H1 (cell line): Measurements from ENCODE around the gene PTPRC. TPM values are rescaled to one million over a fixed set of nuclear protein-coding genes. Genes with fewer than 3 reads are reported as not detected.

ENCODE experiments used
- CTCF ChIA-PET: fragments of 300-600 bp; sonication (Branson Sonifier 250); formaldehyde crosslinking; loops from one replicate; lab custom pipeline; 2021; ENCODE audit not compliant: partially characterized antibody; lab: Charles Lee
- POLR2A ChIA-PET: fragments of 300-600 bp; sonication (Branson Sonifier 250); formaldehyde crosslinking; loops from one replicate; lab custom pipeline; 2021; ENCODE audit warnings: inconsistent platforms; ENCODE audit not compliant: partially characterized antibody; lab: Charles Lee
- DNase-seq, 2 experiments: peaks; one replicate each; pipeline versions ENCODE4 v3.0.0 to v3.0.0-alpha.2; 2010 to 2022; ENCODE audit warnings: low spot score in 2 of 2, low read depth in 1 of 2, mixed read lengths in 1 of 2
- FAIRE-seq: peaks from 2 replicates; lab custom pipeline; 2011; peaks lifted over from hg19 to GRCh38; lab: Jason Lieb, UNC
- H2AFZ ChIP-seq: 2 replicates; pipeline ENCODE4 v1.8.1; 2012; ENCODE audit warnings: low read length, inconsistent platforms
- H2AK5ac ChIP-seq: 2 replicates; pipeline ENCODE4 v1.6.1; 2013; ENCODE audit warnings: low read depth, low read length
- H2BK120ac ChIP-seq: replicated peaks from 2 replicates; pipeline ENCODE3; 2013; ENCODE audit warnings: low read depth, low read length, inconsistent platforms
- H2BK12ac ChIP-seq: 2 replicates; pipeline ENCODE4 v1.6.1; 2013; ENCODE audit warnings: low read depth, low read length
- H2BK15ac ChIP-seq: 2 replicates; pipeline ENCODE4 v1.6.1; 2013; ENCODE audit warnings: low read length
- H2BK20ac ChIP-seq: 2 replicates; pipeline ENCODE4 v1.6.1; 2013; ENCODE audit warnings: low read length
- H2BK5ac ChIP-seq: 2 replicates; pipeline ENCODE4 v1.6.1; 2013; ENCODE audit warnings: low read depth, low read length
- H3K14ac ChIP-seq: 2 replicates; pipeline ENCODE4 v1.6.1; 2013; ENCODE audit warnings: inconsistent platforms; ENCODE audit not compliant: insufficient read length
- H3K18ac ChIP-seq: 2 replicates; pipeline ENCODE4 v1.6.1; 2013; ENCODE audit warnings: low read length; ENCODE audit errors: extremely low read depth
- H3K23ac ChIP-seq: 2 replicates; pipeline ENCODE4 v1.6.1; 2013; ENCODE audit warnings: inconsistent platforms; ENCODE audit not compliant: insufficient read length
- H3K23me2 ChIP-seq: 2 replicates; pipeline ENCODE4 v1.6.1; 2013; ENCODE audit warnings: low read depth, low read length
- H3K27ac ChIP-seq: 2 replicates; pipeline ENCODE4 v1.6.1; 2011; ENCODE audit warnings: low read depth, low read length, inconsistent platforms
- H3K27me3 ChIP-seq, 4 experiments: replicated peaks in 1 of 4; 1 replicate in 1 of 4; 2 replicates in 3 of 4; pipeline versions ENCODE4 v1.6.1 to v1.8.1; 2011 to 2013; ENCODE audit warnings: low read length in 3 of 4, mild to moderate bottlenecking in 3 of 4, inconsistent platforms in 2 of 4, mixed read lengths in 2 of 4, moderate library complexity in 1 of 4; ENCODE audit not compliant: control insufficient read depth in 3 of 4, insufficient read depth in 3 of 4; ENCODE audit errors: extremely low read depth in 1 of 4
- H3K36me3 ChIP-seq, 4 experiments: 2 replicates each; pipeline versions ENCODE4 v1.6.1 to v1.8.1; 2011 to 2013; ENCODE audit warnings: mild to moderate bottlenecking in 4 of 4, low read length in 3 of 4, moderate library complexity in 2 of 4, control low read depth in 1 of 4, inconsistent platforms in 1 of 4; ENCODE audit not compliant: insufficient read depth in 4 of 4, control insufficient read depth in 2 of 4
- H3K4ac ChIP-seq: replicated peaks from 2 replicates; pipeline ENCODE3; 2013; ENCODE audit warnings: low read length, low read depth, mixed read lengths, inconsistent platforms; ENCODE audit not compliant: insufficient read length
- H3K4me1 ChIP-seq, 4 experiments: replicated peaks in 1 of 4; 1 replicate in 1 of 4; 2 replicates in 3 of 4; pipeline versions ENCODE4 v1.6.1 to v1.8.1; 2011 to 2013; ENCODE audit warnings: low read length in 3 of 4, inconsistent platforms in 2 of 4, mixed read lengths in 1 of 4; ENCODE audit not compliant: insufficient read depth in 4 of 4, control insufficient read depth in 3 of 4
- H3K4me2 ChIP-seq, 2 experiments: 2 replicates each; pipeline versions ENCODE4 v1.6.1 to v1.8.1; 2011 to 2013; ENCODE audit warnings: low read depth in 2 of 2, low read length in 2 of 2, control low read depth in 1 of 2, inconsistent platforms in 1 of 2, mild to moderate bottlenecking in 1 of 2; ENCODE audit not compliant: insufficient read depth in 1 of 2
- H3K4me3 ChIP-seq, 4 experiments: fragments of 200-600, 300-600 bp in 1 of 4; sonication (generic), shearing (Covaris generic), sonication (Bioruptor Twin) in 1 of 4; 2 replicates each; pipeline versions ENCODE4 v1.5.1 to v1.8.1; 2011 to 2016; ENCODE audit warnings: low read length in 4 of 4, low read depth in 3 of 4, control low read depth in 2 of 4, inconsistent platforms in 2 of 4, mild to moderate bottlenecking in 2 of 4, mixed read lengths in 1 of 4, moderate library complexity in 1 of 4; ENCODE audit not compliant: insufficient read depth in 2 of 4; ENCODE audit errors: extremely low read depth in 1 of 4
- H3K56ac ChIP-seq: replicated peaks from 2 replicates; pipeline ENCODE3; 2013; ENCODE audit warnings: low read depth, mild to moderate bottlenecking, mixed read lengths, low read length, inconsistent platforms; ENCODE audit not compliant: insufficient read length
- H3K79me1 ChIP-seq: 2 replicates; pipeline ENCODE4 v1.6.1; 2013; ENCODE audit warnings: low read depth, low read length, control low read depth
- H3K79me2 ChIP-seq, 2 experiments: 2 replicates each; pipeline versions ENCODE4 v1.6.1 to v1.8.1; 2012 to 2013; ENCODE audit warnings: low read length in 2 of 2, mild to moderate bottlenecking in 2 of 2, inconsistent platforms in 1 of 2; ENCODE audit not compliant: insufficient read depth in 2 of 2, control insufficient read depth in 1 of 2
- H3K9ac ChIP-seq, 4 experiments: replicated peaks in 1 of 4; 1 replicate in 1 of 4; 2 replicates in 3 of 4; pipeline versions ENCODE4 v1.6.1 to v1.8.1; 2011 to 2013; ENCODE audit warnings: low read depth in 3 of 4, low read length in 3 of 4, control low read depth in 2 of 4, mild to moderate bottlenecking in 2 of 4, moderate library complexity in 2 of 4, inconsistent platforms in 1 of 4; ENCODE audit errors: extremely low read depth in 1 of 4
- H3K9me3 ChIP-seq, 2 experiments: 2 replicates each; pipeline versions ENCODE4 v1.6.1 to v1.8.1; 2012 to 2013; ENCODE audit warnings: mild to moderate bottlenecking in 2 of 2, moderate library complexity in 2 of 2, control low read depth in 1 of 2, inconsistent platforms in 1 of 2, low read depth in 1 of 2, low read length in 1 of 2, mixed read lengths in 1 of 2; ENCODE audit not compliant: insufficient read depth in 2 of 2
- H4K20me1 ChIP-seq, 2 experiments: replicated peaks in 1 of 2; 2 replicates each; pipeline versions ENCODE3 to v1.8.1; 2011 to 2013; ENCODE audit warnings: inconsistent platforms in 2 of 2, low read length in 2 of 2, mild to moderate bottlenecking in 1 of 2; ENCODE audit not compliant: insufficient read depth in 2 of 2, control insufficient read depth in 1 of 2
- H4K5ac ChIP-seq: 2 replicates; pipeline ENCODE4 v1.6.1; 2013; ENCODE audit warnings: low read length, low read depth, mixed read lengths, inconsistent platforms; ENCODE audit not compliant: insufficient read length
- H4K8ac ChIP-seq: 2 replicates; pipeline ENCODE4 v1.8.0; 2013; ENCODE audit warnings: mild to moderate bottlenecking, moderate library complexity, low read length, inconsistent platforms; ENCODE audit not compliant: insufficient read depth; ENCODE audit errors: extremely low read depth
- H4K91ac ChIP-seq: replicated peaks from 2 replicates; pipeline ENCODE3; 2013; ENCODE audit warnings: low read length, mixed read lengths, inconsistent platforms; ENCODE audit not compliant: insufficient read length
- ASH2L ChIP-seq: fragments of 200-600, 300-600 bp; sonication (generic); IDR thresholded peaks from one replicate; pipeline ENCODE4 v1.7.1; 2017; ENCODE audit warnings: low read length
- CTCF ChIP-seq, 3 experiments: IDR thresholded peaks; 1 replicate in 2 of 3; 2 replicates in 1 of 3; pipeline versions ENCODE4 v1.5.1 to v1.6.1; 2011; ENCODE audit warnings: low read length in 3 of 3, mild to moderate bottlenecking in 3 of 3, inconsistent platforms in 2 of 3, low read depth in 1 of 3, moderate library complexity in 1 of 3; ENCODE audit not compliant: insufficient read depth in 1 of 3; ENCODE audit errors: control extremely low read depth in 1 of 3
- RFX5 ChIP-seq: IDR thresholded peaks from 2 replicates; pipeline ENCODE4 v1.6.1; 2011; ENCODE audit warnings: low read depth, low read length, improper control_type of control experiment, borderline replicate concordance
- SAP30 ChIP-seq: fragments of 300-600 bp; sonication (generic); IDR thresholded peaks from 2 replicates; pipeline ENCODE4 v1.7.1; 2012; ENCODE audit warnings: low read length, moderate library complexity, mild to moderate bottlenecking, inconsistent platforms; ENCODE audit not compliant: insufficient read depth, insufficient replicate concordance
- WGBS, 2 experiments: shearing (Covaris generic) in 1 of 2; methylation state at CpG; one replicate each; pipeline versions ENCODE4 v1.1.6 to v1.1.7; 2013 to 2015; ENCODE audit warnings: low lambda C conversion rate in 2 of 2, mixed read lengths in 2 of 2, inconsistent platforms in 1 of 2, low coverage in 1 of 2, missing lambda C conversion rate in 1 of 2; ENCODE audit not compliant: insufficient replicate concordance in 2 of 2, insufficient coverage in 1 of 2, insufficient read length in 1 of 2; ENCODE audit errors: extremely low coverage in 1 of 2, missing lambda C conversion rate in 1 of 2; 5-methylcytosine and 5-hydroxymethylcytosine counted together
- polyA plus RNA-seq, 7 experiments: library from polyadenylated mRNA; depleted of rRNA in 3 of 7; stranded (reverse) in 5 of 7; unstranded in 2 of 7; fragments of >200 nt in 5 of 7; fragments of 200-250 nt in 2 of 7; gene quantifications; 1 replicate in 5 of 7; 2 replicates in 1 of 7; 4 replicates in 1 of 7; pipeline versions ENCODE4 v1.2.1 to v1.2.3, GENCODE V29; 2011 to 2013; ENCODE audit warnings: missing spikeins in 2 of 7, mixed read lengths in 2 of 7
- total RNA-seq: library from RNA; stranded (reverse); fragmentation: NEBNext Ultra II Directional; extraction: Animal tissue kit (Norgen Biotek cat#: 25700); gene quantifications from 2 replicates; pipeline ENCODE4 v1.2.1, GENCODE V29; 2021

PTPRC gene
- total and polyA plus RNA-seq, 2 of the 8 experiments (the other 6 are each of a cell fraction or from before 2014, with no cell fraction given) = 0.05 TPM; not detected in 1

GRCh38 chr1:198699167-198700015 is 60.6 kb downstream of the PTPRC start:
- Histone ChIP-seq H2AFZ (no peak overlapping the region), H2BK20ac (no peak overlapping the region), H3K9ac (no peak overlapping the region), H3K27me3 (no peaks in the 10 kb centered on the region), H3K14ac (no peak overlapping the region), H3K23me2 (peaks cover 3% of the 10 kb centered on the region), H3K36me3 (no peaks in the 10 kb centered on the region), H2BK15ac (no peak overlapping the region), H3K4me2 (peak overlapping the region in 1 of 2 experiments; percentile 57; a peak in 3 of 4 replicates), H2BK12ac (no peak overlapping the region), H4K20me1 (no peaks in the 10 kb centered on the region), H3K79me2 (no peaks in the 10 kb centered on the region), H4K5ac (no peak overlapping the region), H2BK120ac (no peak overlapping the region), H3K18ac (no peak overlapping the region), H3K9me3 (no peaks in the 10 kb centered on the region), H3K4me1 (peaks cover 5 to 31% (median 10%) of the 10 kb centered on the region in 4 experiments), H3K79me1 (no peaks in the 10 kb centered on the region), H3K56ac (no peak overlapping the region), H4K91ac (no peak overlapping the region), H3K23ac (no peak overlapping the region), H2BK5ac (no peak overlapping the region), H3K4me3 (peak overlapping the region in 1 of 4 experiments; percentile 25; a peak in 1 of 8 replicates), H3K27ac (no peak overlapping the region), H3K4ac (no peak overlapping the region), H4K8ac (no peak overlapping the region), H2AK5ac (no peak overlapping the region)
- ChIA-PET CTCF (interaction anchor here (0.7 to 2.5 kb wide), 19 partner anchors 8 to 521 kb away, joined by 3 to 13 read pairs (median 4); no protein-coding TSS in a partner anchor), POLR2A (no interaction called here)
- 7% methylated on average over 13 of the region's 13 CpGs; no CpG with 5 or more reads in 1 of the 2 experiments for WGBS, 2 experiments
- peak; percentile 81 for FAIRE-seq
- DNase-seq = peak in 1 of 2 experiments; percentile 79
- peak; percentile 34 for TF ChIP-seq ASH2L
- TF ChIP-seq RFX5 = no peak
- TF ChIP-seq SAP30 = no peak
- TF ChIP-seq CTCF (IDR thresholded peaks at IDR 0.05; ENCODE audit: control extremely low read depth in 1 of 3, insufficient read depth in 1 of 3, low read depth in 1 of 3, low read length in 3 of 3) = peak; percentile 67 to 91 (median 83)
